Measurements from ENCODE around the gene KDM2A. TPM values are rescaled to one million over a fixed set of nuclear protein-coding genes. Genes with fewer than 3 reads are reported as not detected.
"Not testable (repeated sequence)": the region's sequence is repeated elsewhere in the genome, so short reads cannot be mapped to it uniquely, and the experiment has no call there.

The KDM2A gene
- total and polyA plus RNA-seq, 2 donors, result 27.4 to 42.0 TPM

DNA sequence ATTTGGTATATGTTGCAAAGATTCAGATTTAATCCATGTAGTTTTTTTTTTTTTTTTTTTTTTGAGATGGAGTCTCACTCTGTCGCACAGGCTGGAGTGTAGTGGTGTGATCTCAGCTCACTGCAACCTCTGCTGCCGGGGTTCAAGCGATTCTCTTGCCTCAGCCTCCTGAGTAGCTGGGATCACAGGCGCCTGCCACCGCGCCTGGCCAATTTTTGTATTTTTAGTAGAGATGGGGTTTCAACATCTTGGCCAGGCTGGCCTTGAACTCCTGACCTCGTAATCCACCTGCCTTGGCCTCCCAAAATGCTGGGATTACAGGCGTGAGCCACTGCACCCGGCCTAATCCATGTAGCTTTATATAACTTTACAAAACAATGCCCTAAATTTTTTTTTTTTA is 49.8 kb downstream of the KDM2A start:
- not testable (repeated sequence) for H3K27ac ChIP-seq (ENCODE audit: low read depth in 1 of 2, low read length in 1 of 2); H3K9me3 ChIP-seq (ENCODE audit: control insufficient read depth in 2 of 2, insufficient read depth in 1 of 2, low read length in 1 of 2); H3K4me3 ChIP-seq (ENCODE audit: low read length in 2 of 2); DNase-seq (ENCODE audit: low read depth in 6 of 9, low spot score in 9 of 9); H3K27me3 ChIP-seq (ENCODE audit: control insufficient read depth in 2 of 2, insufficient read depth in 1 of 2, low read length in 1 of 2); H3K4me1 ChIP-seq (ENCODE audit: control insufficient read depth in 2 of 2, insufficient read depth in 2 of 2, low read length in 2 of 2)
- peaks cover 5 to 23% of the 10 kb centered on the region in 2 donors for H3K36me3 ChIP-seq (ENCODE audit: control insufficient read depth in 2 of 2, insufficient read depth in 2 of 2, low read length in 1 of 2)
- 97% methylated on average over 9 of the region's 9 CpGs for WGBS

DNA sequence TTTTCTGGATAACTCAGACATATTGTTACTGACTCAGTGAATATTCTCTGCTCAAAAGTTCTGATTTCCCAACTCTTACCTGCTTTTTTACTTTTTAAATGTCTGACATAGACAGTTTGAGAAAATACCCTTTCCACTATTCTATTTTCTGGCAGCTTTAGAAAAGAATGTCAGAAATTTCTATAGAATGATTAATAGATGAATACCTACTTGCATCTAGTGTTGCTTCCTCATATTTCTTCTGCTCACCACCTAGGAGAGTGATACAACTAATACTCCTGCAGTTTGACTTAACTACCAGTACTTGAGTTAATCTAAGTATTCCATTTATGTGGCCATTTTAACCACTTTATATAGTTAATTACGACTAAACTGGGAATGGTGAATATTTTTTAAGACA is 55.2 kb downstream of the KDM2A start:
- H3K9me3 ChIP-seq (ENCODE audit: control insufficient read depth in 2 of 2, insufficient read depth in 1 of 2, low read length in 1 of 2), result no peaks in the 10 kb centered on the region
- no peak overlapping the region for H3K4me3 ChIP-seq (ENCODE audit: low read length in 2 of 2)
- DNase-seq (ENCODE audit: low read depth in 6 of 9, low spot score in 9 of 9), result no peak
- H3K36me3 ChIP-seq (ENCODE audit: control insufficient read depth in 2 of 2, insufficient read depth in 2 of 2, low read length in 1 of 2), result peaks cover 0 to 11% of the 10 kb centered on the region in 2 donors
- 97% methylated on average over 1 of the region's 1 CpG for WGBS
- no peaks in the 10 kb centered on the region for H3K27me3 ChIP-seq (ENCODE audit: control insufficient read depth in 2 of 2, insufficient read depth in 1 of 2, low read length in 1 of 2)
- no peaks in the 10 kb centered on the region for H3K4me1 ChIP-seq (ENCODE audit: control insufficient read depth in 2 of 2, insufficient read depth in 2 of 2, low read length in 2 of 2)
- H3K27ac ChIP-seq (ENCODE audit: low read depth in 1 of 2, low read length in 1 of 2), result no peak overlapping the region

DNA sequence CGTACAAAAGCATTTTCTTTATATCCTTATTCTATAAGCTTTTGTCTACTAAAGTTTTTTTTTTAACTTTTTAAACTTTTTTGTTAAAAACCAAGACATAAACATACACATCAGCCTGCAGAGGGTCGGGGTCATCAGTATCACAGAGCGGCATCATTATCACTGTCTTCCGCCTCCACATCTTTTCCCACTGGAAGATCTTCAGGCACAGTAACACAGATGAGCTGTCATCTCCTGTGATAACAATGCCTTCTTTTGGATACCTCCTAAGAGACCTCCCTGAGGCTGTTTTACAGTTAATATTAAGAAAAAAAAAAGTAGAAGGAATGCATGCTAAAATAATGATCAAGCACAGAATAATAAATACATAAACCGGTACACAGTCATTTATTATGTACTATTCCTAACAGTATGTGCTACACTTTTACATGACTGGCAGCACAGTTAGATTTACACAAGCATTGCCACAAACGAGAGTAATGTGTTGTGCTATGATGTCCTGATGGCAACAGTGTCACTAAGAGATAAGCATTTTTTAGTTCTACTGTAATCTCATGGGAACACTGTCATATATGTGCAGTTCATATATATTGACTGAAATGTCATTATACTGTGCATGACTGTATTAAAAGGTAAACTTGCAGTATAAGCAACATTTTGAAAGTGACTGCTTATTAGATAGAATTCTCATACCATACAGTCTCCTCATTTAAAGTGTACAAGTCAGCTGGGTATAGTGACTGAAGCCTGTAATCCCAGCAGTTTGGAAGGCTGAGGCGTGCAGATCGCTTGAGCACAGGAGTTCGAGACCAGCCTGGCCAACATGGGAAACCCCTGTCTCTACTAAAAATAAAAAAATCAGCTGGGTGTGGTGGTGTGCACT is 58.6 kb downstream of the KDM2A start:
- Histone ChIP-seq H3K27me3 (ENCODE audit: control insufficient read depth in 2 of 2, insufficient read depth in 1 of 2, low read length in 1 of 2) (no peaks in the 10 kb centered on the region), H3K36me3 (ENCODE audit: control insufficient read depth in 2 of 2, insufficient read depth in 2 of 2, low read length in 1 of 2) (peaks cover 15 to 29% of the 10 kb centered on the region in 2 donors), H3K9me3 (ENCODE audit: control insufficient read depth in 2 of 2, insufficient read depth in 1 of 2, low read length in 1 of 2) (no peaks in the 10 kb centered on the region), H3K4me1 (ENCODE audit: control insufficient read depth in 2 of 2, insufficient read depth in 2 of 2, low read length in 2 of 2) (no peaks in the 10 kb centered on the region), H3K4me3 (ENCODE audit: low read length in 2 of 2) (no peak overlapping the region), H3K27ac (ENCODE audit: low read depth in 1 of 2, low read length in 1 of 2) (no peak overlapping the region)
- DNase-seq (ENCODE audit: low read depth in 6 of 9, low spot score in 9 of 9), result no peak
- 98% methylated on average over 9 of the region's 9 CpGs for WGBS

DNA sequence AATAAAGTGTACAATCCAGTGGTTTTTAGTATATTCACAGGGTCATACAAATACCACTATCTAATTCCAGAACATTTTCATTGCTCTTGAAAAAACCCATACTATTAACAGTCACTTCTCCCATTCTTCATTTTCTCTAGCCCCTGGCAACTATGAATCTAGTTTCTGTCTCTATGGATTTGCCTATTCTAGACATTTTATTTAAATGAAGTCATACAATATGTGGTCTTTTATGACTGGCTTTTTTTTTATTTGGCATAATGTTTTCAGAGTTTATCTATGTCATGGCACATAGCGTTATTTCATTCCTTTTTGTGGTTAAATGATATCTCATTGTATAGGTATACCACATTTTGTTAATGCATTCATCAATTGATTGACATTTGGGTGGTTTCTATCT is 59.4 kb downstream of the KDM2A start:
- WGBS, result 97% methylated on average over 1 of the region's 1 CpG
- no peak overlapping the region for H3K27ac ChIP-seq (ENCODE audit: low read depth in 1 of 2, low read length in 1 of 2)
- H3K36me3 ChIP-seq (ENCODE audit: control insufficient read depth in 2 of 2, insufficient read depth in 2 of 2, low read length in 1 of 2), result peaks cover 19 to 37% of the 10 kb centered on the region in 2 donors

DNA sequence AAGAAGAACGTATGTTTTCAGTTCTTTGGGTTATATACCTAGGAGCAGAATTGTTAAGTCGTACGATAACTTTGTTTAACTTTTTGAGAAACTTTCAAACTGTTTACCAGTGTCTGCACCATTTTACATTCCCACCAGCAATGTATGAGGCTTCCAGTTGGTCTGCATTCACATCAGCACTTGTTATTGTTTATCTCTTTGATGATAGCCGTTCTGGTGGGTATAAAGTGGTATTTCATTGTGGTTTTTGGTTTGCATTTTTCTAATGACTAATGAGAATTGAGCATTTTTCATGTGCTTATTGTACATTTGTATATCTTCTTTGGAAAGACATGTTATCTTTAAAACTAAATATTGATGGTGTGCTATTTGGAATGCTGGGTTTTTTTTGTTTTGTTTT is 59.8 kb downstream of the KDM2A start:
- H3K4me1 ChIP-seq (ENCODE audit: control insufficient read depth in 2 of 2, insufficient read depth in 2 of 2, low read length in 2 of 2), result no peaks in the 10 kb centered on the region
- H3K27ac ChIP-seq (ENCODE audit: low read depth in 1 of 2, low read length in 1 of 2), result no peak overlapping the region
- H3K36me3 ChIP-seq (ENCODE audit: control insufficient read depth in 2 of 2, insufficient read depth in 2 of 2, low read length in 1 of 2), result peaks cover 23 to 39% of the 10 kb centered on the region in 2 donors
- 96% methylated on average over 4 of the region's 4 CpGs for WGBS
- no peak for DNase-seq (ENCODE audit: low read depth in 6 of 9, low spot score in 9 of 9)
- no peak overlapping the region for H3K4me3 ChIP-seq (ENCODE audit: low read length in 2 of 2)
- no peaks in the 10 kb centered on the region for H3K27me3 ChIP-seq (ENCODE audit: control insufficient read depth in 2 of 2, insufficient read depth in 1 of 2, low read length in 1 of 2)
- H3K9me3 ChIP-seq (ENCODE audit: control insufficient read depth in 2 of 2, insufficient read depth in 1 of 2, low read length in 1 of 2), result no peaks in the 10 kb centered on the region

More for the DNA sequence above, 59.4 kb downstream of the KDM2A start:
- H3K4me3 ChIP-seq (ENCODE audit: low read length in 2 of 2), result no peak overlapping the region
- no peaks in the 10 kb centered on the region for H3K4me1 ChIP-seq (ENCODE audit: control insufficient read depth in 2 of 2, insufficient read depth in 2 of 2, low read length in 2 of 2)
- DNase-seq (ENCODE audit: low read depth in 6 of 9, low spot score in 9 of 9), result no peak
- H3K27me3 ChIP-seq (ENCODE audit: control insufficient read depth in 2 of 2, insufficient read depth in 1 of 2, low read length in 1 of 2), result no peaks in the 10 kb centered on the region
- no peaks in the 10 kb centered on the region for H3K9me3 ChIP-seq (ENCODE audit: control insufficient read depth in 2 of 2, insufficient read depth in 1 of 2, low read length in 1 of 2)

DNA sequence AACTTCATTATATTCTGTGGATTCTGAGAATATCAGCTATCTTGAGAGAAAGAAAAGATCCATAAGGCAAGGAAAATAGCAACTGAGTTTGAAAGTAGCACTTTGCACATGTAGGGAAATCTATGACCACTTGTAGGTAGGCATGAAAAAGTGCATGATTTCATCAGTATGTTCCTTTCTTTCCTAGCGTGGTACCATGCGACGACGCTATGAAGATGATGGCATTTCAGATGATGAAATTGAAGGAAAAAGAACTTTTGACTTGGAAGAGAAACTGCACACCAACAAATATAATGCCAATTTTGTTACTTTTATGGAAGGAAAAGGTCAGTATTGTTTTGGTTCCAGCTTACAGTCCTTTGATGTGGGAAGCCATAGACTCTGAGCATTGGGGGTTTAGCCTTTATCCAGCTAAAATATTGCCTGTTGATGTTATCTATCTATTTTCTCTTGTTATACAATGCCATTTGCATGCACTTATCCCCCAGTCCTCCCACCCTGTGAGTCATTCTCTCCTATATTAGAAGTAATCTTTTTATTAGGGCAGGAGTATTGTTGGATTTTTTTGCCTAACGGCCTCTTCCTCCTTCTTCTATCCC is 60.9 kb downstream of the KDM2A start:
- H3K4me1 ChIP-seq (ENCODE audit: control insufficient read depth in 2 of 2, insufficient read depth in 2 of 2, low read length in 2 of 2), result no peaks in the 10 kb centered on the region
- DNase-seq (ENCODE audit: low read depth in 6 of 9, low spot score in 9 of 9), result no peak
- no peak overlapping the region for H3K27ac ChIP-seq (ENCODE audit: low read depth in 1 of 2, low read length in 1 of 2)
- H3K27me3 ChIP-seq (ENCODE audit: control insufficient read depth in 2 of 2, insufficient read depth in 1 of 2, low read length in 1 of 2), result no peaks in the 10 kb centered on the region
- 97% methylated on average over 5 of the region's 5 CpGs for WGBS
- H3K4me3 ChIP-seq (ENCODE audit: low read length in 2 of 2), result no peak overlapping the region
- H3K9me3 ChIP-seq (ENCODE audit: control insufficient read depth in 2 of 2, insufficient read depth in 1 of 2, low read length in 1 of 2), result no peaks in the 10 kb centered on the region
- H3K36me3 ChIP-seq (ENCODE audit: control insufficient read depth in 2 of 2, insufficient read depth in 2 of 2, low read length in 1 of 2), result peaks cover 30 to 45% of the 10 kb centered on the region in 2 donors

DNA sequence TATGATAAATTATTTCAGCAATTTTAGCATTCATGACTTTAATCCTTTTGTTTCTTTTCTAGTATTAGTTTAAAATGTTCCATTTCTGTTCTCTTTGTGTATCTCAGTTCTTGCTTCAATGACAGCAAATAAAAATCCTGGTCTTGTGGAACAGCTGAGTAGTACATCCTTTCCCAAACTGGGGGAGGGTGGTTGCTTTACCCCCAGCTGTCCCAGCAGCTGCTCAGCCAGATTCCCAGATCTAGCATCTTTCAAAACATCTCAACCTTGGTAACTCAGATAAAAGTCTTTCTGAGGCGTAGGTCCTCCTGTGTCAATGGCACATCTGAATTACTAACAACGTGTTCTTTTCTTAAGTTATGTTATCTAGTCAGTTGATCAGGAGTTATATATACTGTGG is 75.0 kb downstream of the KDM2A start:
- H3K36me3 ChIP-seq (ENCODE audit: control insufficient read depth in 2 of 2, insufficient read depth in 2 of 2, low read length in 1 of 2), result peaks cover 15 to 33% of the 10 kb centered on the region in 2 donors

DNA sequence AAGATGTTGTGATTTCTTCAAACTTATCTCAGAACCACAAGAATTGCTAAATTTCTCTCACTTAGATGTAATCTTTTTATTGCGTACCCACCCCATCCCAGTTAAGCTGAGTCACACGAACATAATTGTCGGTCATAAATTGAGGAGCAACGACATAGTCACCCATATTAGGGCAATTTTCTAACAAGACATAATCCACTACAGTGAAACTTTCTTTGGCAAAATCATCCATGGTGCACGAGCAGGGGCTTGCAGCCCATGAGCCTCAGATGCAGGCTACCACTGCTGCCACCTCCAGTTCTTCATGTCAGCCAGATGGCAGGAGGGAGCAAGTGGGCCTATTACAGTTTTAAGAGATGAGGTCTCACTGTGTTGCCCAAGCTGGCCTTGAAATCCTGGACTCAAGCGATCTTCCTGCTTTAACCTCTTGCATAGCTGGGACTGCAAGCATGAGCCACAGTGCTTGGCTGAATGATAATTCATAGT is 77.0 kb downstream of the KDM2A start:
- DNase-seq (ENCODE audit: low read depth in 6 of 9, low spot score in 9 of 9), result no peak
- no peaks in the 10 kb centered on the region for H3K4me1 ChIP-seq (ENCODE audit: control insufficient read depth in 2 of 2, insufficient read depth in 2 of 2, low read length in 2 of 2)
- no peaks in the 10 kb centered on the region for H3K9me3 ChIP-seq (ENCODE audit: control insufficient read depth in 2 of 2, insufficient read depth in 1 of 2, low read length in 1 of 2)
- no peak overlapping the region for H3K27ac ChIP-seq (ENCODE audit: low read depth in 1 of 2, low read length in 1 of 2)
- 97% methylated on average over 6 of the region's 6 CpGs for WGBS
- H3K27me3 ChIP-seq (ENCODE audit: control insufficient read depth in 2 of 2, insufficient read depth in 1 of 2, low read length in 1 of 2), result no peaks in the 10 kb centered on the region
- H3K4me3 ChIP-seq (ENCODE audit: low read length in 2 of 2), result no peak overlapping the region
- peaks cover 24 to 33% of the 10 kb centered on the region in 2 donors for H3K36me3 ChIP-seq (ENCODE audit: control insufficient read depth in 2 of 2, insufficient read depth in 2 of 2, low read length in 1 of 2)

More for the DNA sequence above, 75.0 kb downstream of the KDM2A start:
- DNase-seq (ENCODE audit: low read depth in 6 of 9, low spot score in 9 of 9), result no peak
- Histone ChIP-seq H3K4me3 (ENCODE audit: low read length in 2 of 2) (no peak overlapping the region), H3K27ac (ENCODE audit: low read depth in 1 of 2, low read length in 1 of 2) (no peak overlapping the region), H3K9me3 (ENCODE audit: control insufficient read depth in 2 of 2, insufficient read depth in 1 of 2, low read length in 1 of 2) (no peaks in the 10 kb centered on the region), H3K27me3 (ENCODE audit: control insufficient read depth in 2 of 2, insufficient read depth in 1 of 2, low read length in 1 of 2) (no peaks in the 10 kb centered on the region), H3K4me1 (ENCODE audit: control insufficient read depth in 2 of 2, insufficient read depth in 2 of 2, low read length in 2 of 2) (no peaks in the 10 kb centered on the region)
- WGBS, result 97% methylated on average over 2 of the region's 2 CpGs

DNA sequence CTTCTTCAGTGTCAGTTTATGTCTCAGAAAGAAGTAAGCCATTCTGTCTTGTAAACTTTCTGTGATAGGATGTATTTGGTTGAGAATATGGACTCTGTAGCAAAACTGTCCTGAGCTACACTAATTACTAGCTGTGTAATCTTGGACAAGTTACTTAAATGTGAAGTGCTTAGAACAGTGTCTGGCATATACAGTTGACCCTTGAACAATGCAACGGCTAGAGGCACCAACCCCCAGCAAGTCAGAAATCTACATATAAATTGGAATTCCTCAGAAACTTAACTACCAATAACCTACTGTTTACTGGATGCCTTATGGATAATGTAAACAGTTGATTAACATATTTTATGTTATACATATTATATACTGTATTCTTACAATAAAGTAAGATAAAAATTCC is 78.5 kb downstream of the KDM2A start:
- WGBS, result 99% methylated on average over 1 of the region's 1 CpG

More for the DNA sequence above, 78.5 kb downstream of the KDM2A start:
- Histone ChIP-seq H3K9me3 (ENCODE audit: control insufficient read depth in 2 of 2, insufficient read depth in 1 of 2, low read length in 1 of 2) (no peaks in the 10 kb centered on the region), H3K36me3 (ENCODE audit: control insufficient read depth in 2 of 2, insufficient read depth in 2 of 2, low read length in 1 of 2) (peaks cover 24 to 33% of the 10 kb centered on the region in 2 donors), H3K4me1 (ENCODE audit: control insufficient read depth in 2 of 2, insufficient read depth in 2 of 2, low read length in 2 of 2) (no peaks in the 10 kb centered on the region), H3K27me3 (ENCODE audit: control insufficient read depth in 2 of 2, insufficient read depth in 1 of 2, low read length in 1 of 2) (no peaks in the 10 kb centered on the region), H3K4me3 (ENCODE audit: low read length in 2 of 2) (no peak overlapping the region), H3K27ac (ENCODE audit: low read depth in 1 of 2, low read length in 1 of 2) (no peak overlapping the region)
- no peak for DNase-seq (ENCODE audit: low read depth in 6 of 9, low spot score in 9 of 9)

Measured in thymus (tissue), 11 donors.